Measurements from ENCODE around the gene PIAS1.
"Not testable (repeated sequence)": the region's sequence is repeated elsewhere in the genome, so short reads cannot be mapped to it uniquely, and the experiment has no call there.

PIAS1 gene

DNA sequence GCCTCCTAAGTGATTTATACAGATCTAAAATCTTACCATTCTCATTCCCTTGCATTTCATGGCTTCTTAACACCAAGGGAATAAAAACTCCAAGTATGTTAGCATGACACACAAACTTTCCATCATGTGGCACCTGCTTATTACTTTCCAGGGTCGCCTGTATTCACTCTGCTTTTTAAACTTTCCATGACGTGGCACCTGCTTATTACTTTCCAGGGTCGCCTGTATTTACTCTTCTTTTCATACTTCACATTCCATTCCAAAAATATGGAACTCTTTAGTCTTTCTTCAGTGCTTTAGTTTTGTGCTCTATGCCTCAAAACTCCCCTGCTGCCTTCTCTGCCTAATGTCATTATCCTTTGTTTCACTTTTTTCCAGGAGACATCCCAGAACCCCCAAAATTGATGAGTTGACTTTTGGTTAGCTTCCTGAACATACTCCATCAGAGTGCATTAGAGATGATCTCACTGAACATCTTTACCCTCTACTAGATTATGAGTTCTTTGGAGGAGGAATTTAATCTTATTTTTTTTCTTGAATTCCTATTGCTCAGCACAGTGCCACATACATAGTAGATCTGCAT, 104.0 kb downstream of the PIAS1 start:
- peaks cover 13% of the 10 kb centered on the region for H3K36me3 ChIP-seq (ENCODE audit: control insufficient read depth, low read depth, low read length)
- no peaks in the 10 kb centered on the region for H3K9me3 ChIP-seq (ENCODE audit: control insufficient read depth, low read depth, low read length)
- H3K27me3 ChIP-seq (ENCODE audit: control insufficient read depth, insufficient read depth, low read length) = no peaks in the 10 kb centered on the region
- H3K4me1 ChIP-seq (ENCODE audit: control insufficient read depth, low read depth, low read length) = no peaks in the 10 kb centered on the region
- no peak overlapping the region for H3K4me3 ChIP-seq (ENCODE audit: low read length)
- no peak overlapping the region for H3K27ac ChIP-seq (ENCODE audit: low read length)
- H3K9ac ChIP-seq (ENCODE audit: low read length) = no peak overlapping the region

DNA sequence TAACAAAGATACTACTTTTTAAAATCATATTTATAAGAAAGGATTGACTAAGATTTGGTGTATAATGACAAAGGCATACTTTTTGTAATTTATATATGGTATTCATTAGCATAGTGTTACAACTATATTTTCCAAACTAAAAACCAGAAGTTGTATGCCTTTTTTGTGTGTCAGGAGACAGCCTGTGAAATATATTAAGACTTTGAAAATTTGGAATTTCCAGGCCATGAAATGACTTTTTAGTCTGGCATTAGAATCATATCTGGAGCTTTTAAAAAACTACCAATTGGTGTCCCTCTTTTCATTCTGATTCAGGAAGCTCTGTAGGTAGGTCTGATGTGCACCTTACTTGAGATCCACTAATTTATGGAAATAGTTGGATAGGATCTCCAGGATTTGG, 109.1 kb downstream of the PIAS1 start:
- Histone ChIP-seq H3K36me3 (ENCODE audit: control insufficient read depth, low read depth, low read length) (peaks cover 16% of the 10 kb centered on the region), H3K4me3 (ENCODE audit: low read length) (no peak overlapping the region), H3K27me3 (ENCODE audit: control insufficient read depth, insufficient read depth, low read length) (no peaks in the 10 kb centered on the region), H3K9ac (ENCODE audit: low read length) (no peak overlapping the region), H3K9me3 (ENCODE audit: control insufficient read depth, low read depth, low read length) (no peaks in the 10 kb centered on the region), H3K27ac (ENCODE audit: low read length) (no peak overlapping the region), H3K4me1 (ENCODE audit: control insufficient read depth, low read depth, low read length) (no peaks in the 10 kb centered on the region)

DNA sequence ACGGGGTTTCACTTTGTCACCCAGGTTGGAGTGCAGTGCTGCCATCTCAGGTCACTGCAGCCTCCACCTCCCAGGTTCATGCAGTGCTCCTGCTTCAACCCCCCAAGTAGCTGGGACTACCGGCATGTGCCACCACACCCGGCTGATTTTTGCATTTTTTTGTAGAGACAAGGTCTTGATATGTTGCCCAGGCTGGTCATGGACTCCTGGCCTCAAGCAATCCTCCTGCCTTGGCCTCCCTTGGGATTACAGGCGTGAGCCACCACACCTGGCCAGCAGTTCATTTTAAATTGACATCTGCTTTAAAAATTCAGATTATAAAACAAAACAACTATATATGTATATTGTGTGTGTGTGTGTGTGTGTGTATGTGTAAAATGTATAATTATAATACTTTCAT, 112.7 kb downstream of the PIAS1 start:
- H3K9ac ChIP-seq (ENCODE audit: low read length) = no peak overlapping the region
- peaks cover 8% of the 10 kb centered on the region for H3K36me3 ChIP-seq (ENCODE audit: control insufficient read depth, low read depth, low read length)

DNA sequence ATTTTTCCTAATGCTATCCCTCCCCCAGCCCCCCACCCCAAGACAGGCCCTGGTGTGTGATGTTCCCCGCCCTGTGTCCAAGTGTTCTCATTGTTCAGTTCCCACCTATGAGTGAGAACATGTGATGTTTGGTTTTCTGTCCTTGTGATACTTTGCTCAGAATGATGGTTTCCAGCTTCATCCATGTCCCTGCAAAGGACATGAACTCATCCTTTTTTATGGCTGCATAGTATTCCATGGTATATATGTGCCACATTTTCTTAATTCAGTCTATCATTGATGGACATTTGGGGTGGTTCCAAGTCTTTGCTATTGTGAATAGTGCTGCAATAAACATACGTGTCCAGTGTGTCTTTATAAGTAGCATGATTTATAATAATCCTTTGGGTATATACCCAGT, 117.9 kb downstream of the PIAS1 start:
- H3K9ac ChIP-seq (ENCODE audit: low read length); H3K36me3 ChIP-seq (ENCODE audit: control insufficient read depth, low read depth, low read length); H3K27ac ChIP-seq (ENCODE audit: low read length); H3K4me3 ChIP-seq (ENCODE audit: low read length); H3K9me3 ChIP-seq (ENCODE audit: control insufficient read depth, low read depth, low read length); H3K27me3 ChIP-seq (ENCODE audit: control insufficient read depth, insufficient read depth, low read length); H3K4me1 ChIP-seq (ENCODE audit: control insufficient read depth, low read depth, low read length): not testable (repeated sequence)

More for the DNA sequence above, 112.7 kb downstream of the PIAS1 start:
- no peaks in the 10 kb centered on the region for H3K9me3 ChIP-seq (ENCODE audit: control insufficient read depth, low read depth, low read length)
- no peak overlapping the region for H3K27ac ChIP-seq (ENCODE audit: low read length)
- no peaks in the 10 kb centered on the region for H3K4me1 ChIP-seq (ENCODE audit: control insufficient read depth, low read depth, low read length)
- H3K4me3 ChIP-seq (ENCODE audit: low read length) = no peak overlapping the region
- no peaks in the 10 kb centered on the region for H3K27me3 ChIP-seq (ENCODE audit: control insufficient read depth, insufficient read depth, low read length)

DNA sequence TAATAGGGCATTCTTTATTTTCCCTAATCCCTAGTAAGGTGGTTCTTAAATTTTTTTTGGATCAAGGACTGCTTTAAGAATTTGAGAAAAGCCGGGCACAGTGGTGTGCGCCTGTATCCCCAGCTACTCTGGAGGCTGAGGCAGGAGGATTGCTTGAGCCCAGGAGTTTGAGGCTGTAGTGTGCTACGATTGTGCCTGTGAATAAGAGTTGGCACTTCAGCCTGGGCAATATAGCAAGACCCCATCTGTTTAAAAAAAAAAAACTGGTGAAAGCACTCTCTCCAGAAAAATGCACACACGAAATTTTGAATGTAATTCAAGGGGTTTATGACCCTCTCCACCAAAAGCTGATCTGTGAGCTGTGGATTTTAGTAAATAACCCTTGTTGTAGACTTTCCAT, 119.0 kb downstream of the PIAS1 start:
- Histone ChIP-seq H3K36me3 (ENCODE audit: control insufficient read depth, low read depth, low read length) (peaks cover 17% of the 10 kb centered on the region), H3K4me3 (ENCODE audit: low read length) (no peak overlapping the region), H3K9me3 (ENCODE audit: control insufficient read depth, low read depth, low read length) (no peaks in the 10 kb centered on the region), H3K9ac (ENCODE audit: low read length) (no peak overlapping the region), H3K27me3 (ENCODE audit: control insufficient read depth, insufficient read depth, low read length) (no peaks in the 10 kb centered on the region), H3K27ac (ENCODE audit: low read length) (no peak overlapping the region), H3K4me1 (ENCODE audit: control insufficient read depth, low read depth, low read length) (no peaks in the 10 kb centered on the region)

DNA sequence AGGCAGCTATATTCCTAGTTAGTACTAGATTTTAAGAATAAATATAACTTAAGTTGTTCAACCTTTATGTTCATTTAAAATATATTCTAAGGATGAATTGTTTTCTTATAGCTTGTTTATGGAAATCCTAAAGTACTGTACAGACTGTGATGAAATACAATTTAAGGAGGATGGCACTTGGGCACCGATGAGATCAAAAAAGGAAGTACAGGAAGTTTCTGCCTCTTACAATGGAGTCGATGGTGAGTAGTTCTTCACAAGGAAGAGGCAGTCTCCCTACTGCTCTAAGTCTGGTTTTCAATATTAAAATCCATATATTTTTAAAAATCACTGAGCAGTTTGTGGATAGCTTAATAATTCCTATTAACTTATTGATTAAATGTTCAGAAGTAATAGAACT, 121.4 kb downstream of the PIAS1 start:
- Histone ChIP-seq H3K4me3 (ENCODE audit: low read length) (no peak overlapping the region), H3K27ac (ENCODE audit: low read length) (no peak overlapping the region), H3K36me3 (ENCODE audit: control insufficient read depth, low read depth, low read length) (peaks cover 17% of the 10 kb centered on the region), H3K27me3 (ENCODE audit: control insufficient read depth, insufficient read depth, low read length) (no peaks in the 10 kb centered on the region), H3K4me1 (ENCODE audit: control insufficient read depth, low read depth, low read length) (no peaks in the 10 kb centered on the region), H3K9ac (ENCODE audit: low read length) (no peak overlapping the region), H3K9me3 (ENCODE audit: control insufficient read depth, low read depth, low read length) (no peaks in the 10 kb centered on the region)

DNA sequence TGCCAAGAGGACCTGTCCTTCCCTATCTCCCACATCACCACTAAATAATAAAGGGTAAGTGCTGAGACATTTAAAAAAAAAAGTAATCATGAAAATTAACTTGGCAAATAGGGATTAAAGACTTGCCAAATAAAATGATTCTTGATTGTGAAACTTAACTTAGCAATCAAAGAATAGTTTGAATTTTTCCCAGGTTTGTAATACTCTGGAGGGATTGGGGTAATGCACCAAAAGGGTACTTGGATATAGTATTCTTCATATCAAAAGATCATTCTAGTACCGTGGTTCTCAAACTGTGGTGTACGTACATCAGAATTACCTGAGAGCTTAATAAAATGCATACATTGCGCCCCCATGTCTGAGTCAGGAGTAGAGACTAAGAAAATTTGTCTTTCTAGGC, 122.5 kb downstream of the PIAS1 start:
- Histone ChIP-seq H3K9me3 (ENCODE audit: control insufficient read depth, low read depth, low read length) (no peaks in the 10 kb centered on the region), H3K27me3 (ENCODE audit: control insufficient read depth, insufficient read depth, low read length) (no peaks in the 10 kb centered on the region), H3K4me3 (ENCODE audit: low read length) (no peak overlapping the region), H3K36me3 (ENCODE audit: control insufficient read depth, low read depth, low read length) (peaks cover 23% of the 10 kb centered on the region), H3K4me1 (ENCODE audit: control insufficient read depth, low read depth, low read length) (no peaks in the 10 kb centered on the region), H3K9ac (ENCODE audit: low read length) (no peak overlapping the region), H3K27ac (ENCODE audit: low read length) (no peak overlapping the region)

DNA sequence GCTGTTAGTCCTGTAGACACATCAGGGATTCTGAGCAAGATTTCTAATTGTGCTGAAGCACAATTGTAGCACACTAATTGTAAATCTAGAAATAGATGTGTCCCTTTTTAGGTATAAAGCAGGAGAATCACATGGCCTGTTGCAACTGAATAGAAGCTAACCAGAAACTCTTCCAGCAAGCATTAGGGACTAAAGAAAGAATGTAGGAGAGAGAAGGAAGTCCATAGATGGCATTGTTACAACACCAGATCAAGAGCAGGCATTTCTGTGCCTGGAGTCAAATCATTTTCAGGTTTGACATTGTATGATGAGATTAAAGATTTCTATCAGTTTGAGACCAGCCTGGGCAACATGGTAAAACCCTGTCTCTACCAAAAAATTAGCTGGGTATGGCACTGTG, 123.6 kb downstream of the PIAS1 start:
- Histone ChIP-seq H3K27ac (ENCODE audit: low read length) (no peak overlapping the region), H3K36me3 (ENCODE audit: control insufficient read depth, low read depth, low read length) (peaks cover 25% of the 10 kb centered on the region), H3K9me3 (ENCODE audit: control insufficient read depth, low read depth, low read length) (no peaks in the 10 kb centered on the region), H3K9ac (ENCODE audit: low read length) (no peak overlapping the region), H3K4me1 (ENCODE audit: control insufficient read depth, low read depth, low read length) (no peaks in the 10 kb centered on the region), H3K27me3 (ENCODE audit: control insufficient read depth, insufficient read depth, low read length) (no peaks in the 10 kb centered on the region), H3K4me3 (ENCODE audit: low read length) (no peak overlapping the region)

DNA sequence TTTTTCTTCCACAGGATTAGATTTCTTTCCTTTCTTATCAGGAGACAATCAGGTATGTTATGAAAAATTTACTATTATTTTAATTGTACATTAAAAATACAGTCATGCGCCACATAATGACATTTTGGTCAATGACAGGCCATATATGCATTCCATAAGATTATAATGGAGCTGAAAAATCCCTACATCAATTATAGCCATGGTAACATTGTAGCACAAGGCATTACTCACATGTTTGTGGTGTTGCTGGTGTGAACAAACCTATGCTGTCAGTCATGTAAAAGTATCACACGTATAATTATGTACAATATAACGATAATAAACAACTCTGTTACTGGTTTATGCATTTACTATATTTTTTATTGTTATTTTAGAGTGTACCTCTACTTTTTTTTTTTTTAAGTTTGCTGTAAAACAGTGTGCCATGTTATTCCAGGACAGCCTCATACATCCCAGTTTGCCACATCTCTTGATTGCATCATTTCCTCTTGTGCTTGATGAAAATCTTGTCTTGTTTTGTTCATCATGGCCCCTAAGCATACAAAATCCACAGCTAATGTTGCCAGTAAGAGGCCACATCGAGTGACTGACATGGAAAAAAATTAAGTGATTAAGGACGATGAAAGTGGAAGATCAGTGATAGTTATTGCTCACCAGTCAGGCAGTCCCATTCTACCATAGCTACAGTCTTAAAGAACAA, 129.7 kb downstream of the PIAS1 start:
- Histone ChIP-seq H3K9me3 (ENCODE audit: control insufficient read depth, low read depth, low read length) (no peaks in the 10 kb centered on the region), H3K27me3 (ENCODE audit: control insufficient read depth, insufficient read depth, low read length) (no peaks in the 10 kb centered on the region), H3K27ac (ENCODE audit: low read length) (no peak overlapping the region), H3K9ac (ENCODE audit: low read length) (no peak overlapping the region), H3K4me1 (ENCODE audit: control insufficient read depth, low read depth, low read length) (no peaks in the 10 kb centered on the region), H3K36me3 (ENCODE audit: control insufficient read depth, low read depth, low read length) (peaks cover 36% of the 10 kb centered on the region), H3K4me3 (ENCODE audit: low read length) (no peak overlapping the region)

DNA sequence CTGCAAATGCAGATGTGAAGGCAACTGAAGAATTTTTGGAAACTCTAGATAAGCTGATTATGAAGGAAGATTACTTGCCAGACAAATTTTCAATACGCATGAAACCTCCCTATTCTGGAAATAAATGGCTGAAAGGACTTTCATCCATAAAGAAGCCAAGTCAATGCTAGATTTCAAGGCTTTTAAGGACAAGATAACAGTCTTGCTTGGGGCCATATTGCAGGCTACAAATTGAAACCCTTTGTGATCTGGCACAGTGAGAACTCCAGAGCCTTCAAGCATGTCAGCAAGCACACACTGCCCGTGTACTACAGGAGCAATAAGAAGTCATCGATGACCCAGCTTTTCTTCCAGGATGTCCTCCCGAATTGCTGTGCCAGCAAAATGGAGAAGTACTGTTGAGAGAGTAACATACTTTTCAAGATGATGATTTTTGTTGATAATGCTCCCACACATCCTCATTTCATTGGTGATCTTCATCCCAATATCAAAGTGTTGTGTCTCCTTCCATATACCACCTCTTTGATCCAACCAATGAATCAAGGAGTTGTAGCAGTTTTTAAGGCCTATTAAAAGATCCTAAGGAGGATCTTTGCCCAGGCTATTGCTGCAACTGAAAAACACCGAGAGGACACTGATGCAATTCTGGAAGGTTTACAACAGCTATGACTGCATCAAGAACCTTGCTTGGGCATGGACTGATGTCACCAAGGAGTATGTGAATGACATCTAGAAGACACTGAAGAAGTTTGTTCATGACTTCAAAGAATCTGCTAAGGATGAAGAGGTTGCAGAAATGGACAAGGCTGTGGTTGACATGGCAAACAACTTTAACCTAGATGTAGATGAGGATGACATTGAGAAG, 130.7 kb downstream of the PIAS1 start:
- Histone ChIP-seq H3K4me1 (ENCODE audit: control insufficient read depth, low read depth, low read length) (no peaks in the 10 kb centered on the region), H3K27ac (ENCODE audit: low read length) (no peak overlapping the region)

DNA sequence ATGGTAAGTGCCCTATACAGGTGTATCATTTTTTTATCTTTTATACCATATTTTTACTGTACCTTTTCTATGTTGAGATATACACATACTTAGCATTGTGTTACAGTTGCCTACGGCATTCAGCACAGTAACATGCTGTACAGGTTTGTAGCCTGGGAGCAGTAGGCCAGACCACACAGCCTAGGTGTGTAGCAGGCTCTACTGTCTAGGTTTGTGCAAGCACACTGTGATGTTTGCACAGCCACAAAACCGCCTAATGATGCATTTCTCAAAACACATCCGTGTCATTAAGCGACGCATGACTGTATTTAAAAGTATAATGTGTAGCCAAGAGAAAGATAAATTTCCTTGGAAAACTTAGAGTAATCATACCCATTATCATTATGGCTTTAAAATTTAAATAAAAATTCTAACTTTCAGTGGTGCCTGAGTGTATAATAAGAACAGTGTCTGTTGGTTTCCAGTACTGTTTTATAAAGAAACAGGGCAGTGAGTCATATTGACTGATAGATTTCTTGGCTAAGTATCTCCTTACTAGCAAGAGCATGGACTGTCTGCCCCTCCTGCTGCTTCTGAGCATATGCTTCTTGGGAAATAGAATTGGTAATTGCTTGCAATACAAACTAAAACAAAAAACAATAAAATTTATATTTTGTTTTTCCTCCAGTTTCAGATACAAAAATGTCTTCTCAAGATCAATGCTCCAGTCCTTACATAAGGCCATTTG, 132.7 kb downstream of the PIAS1 start:
- peaks cover 37% of the 10 kb centered on the region for H3K36me3 ChIP-seq (ENCODE audit: control insufficient read depth, low read depth, low read length)

More for the DNA sequence above, 130.7 kb downstream of the PIAS1 start:
- H3K9ac ChIP-seq (ENCODE audit: low read length) = no peak overlapping the region
- no peak overlapping the region for H3K4me3 ChIP-seq (ENCODE audit: low read length)
- H3K27me3 ChIP-seq (ENCODE audit: control insufficient read depth, insufficient read depth, low read length) = no peaks in the 10 kb centered on the region
- peaks cover 39% of the 10 kb centered on the region for H3K36me3 ChIP-seq (ENCODE audit: control insufficient read depth, low read depth, low read length)
- no peaks in the 10 kb centered on the region for H3K9me3 ChIP-seq (ENCODE audit: control insufficient read depth, low read depth, low read length)

More for the DNA sequence above, 132.7 kb downstream of the PIAS1 start:
- H3K27me3 ChIP-seq (ENCODE audit: control insufficient read depth, insufficient read depth, low read length) = no peaks in the 10 kb centered on the region
- H3K4me1 ChIP-seq (ENCODE audit: control insufficient read depth, low read depth, low read length) = peaks cover 6% of the 10 kb centered on the region
- H3K9ac ChIP-seq (ENCODE audit: low read length) = no peak overlapping the region
- no peak overlapping the region for H3K27ac ChIP-seq (ENCODE audit: low read length)
- no peaks in the 10 kb centered on the region for H3K9me3 ChIP-seq (ENCODE audit: control insufficient read depth, low read depth, low read length)
- H3K4me3 ChIP-seq (ENCODE audit: low read length) = no peak overlapping the region
